ENCODE data around the gene PTEN.

DNA sequence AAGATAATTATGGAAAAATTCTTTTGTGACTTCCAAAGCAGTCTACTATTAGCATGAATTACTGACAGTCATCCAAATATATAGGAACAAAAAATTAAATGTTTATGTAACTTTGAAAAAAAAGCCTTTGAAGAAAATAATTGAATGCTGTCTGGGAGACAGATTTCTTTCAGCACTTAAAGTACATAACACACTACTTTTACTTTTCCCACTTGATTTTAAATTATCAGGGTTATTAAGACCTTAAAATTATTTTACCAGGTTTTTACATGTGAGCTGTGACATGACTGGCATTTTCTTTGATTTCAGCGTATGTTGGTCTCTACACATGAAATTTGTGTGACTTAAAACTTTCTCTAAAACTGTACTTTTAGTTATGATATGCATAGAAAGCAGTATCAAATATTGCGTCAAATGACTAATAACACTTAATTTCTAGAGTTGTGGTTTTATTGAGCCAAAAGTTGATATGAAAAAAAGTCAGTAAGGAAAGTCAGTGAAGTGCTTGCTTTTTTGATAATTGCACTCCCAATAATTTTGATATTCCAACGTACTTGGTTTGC, 3.1 kb downstream of the PTEN start:
- TF ChIP-seq SUZ12 (IDR thresholded peaks at IDR 0.05; ENCODE audit: extremely low read depth, insufficient read depth, insufficient read length), result no peak
- no peak for TF ChIP-seq YY1 (IDR thresholded peaks at IDR 0.05; ENCODE audit: insufficient read depth, insufficient read length)
